Measurements from ENCODE around the gene KPNA1. TPM values are rescaled to one million over a fixed set of nuclear protein-coding genes. Genes with fewer than 3 reads are reported as not detected.

The KPNA1 gene
- total and polyA plus RNA-seq, 2 of the 13 experiments (the other 11 are each of a cell fraction or from before 2014, with no cell fraction given) = 15.4 to 30.0 TPM

DNA sequence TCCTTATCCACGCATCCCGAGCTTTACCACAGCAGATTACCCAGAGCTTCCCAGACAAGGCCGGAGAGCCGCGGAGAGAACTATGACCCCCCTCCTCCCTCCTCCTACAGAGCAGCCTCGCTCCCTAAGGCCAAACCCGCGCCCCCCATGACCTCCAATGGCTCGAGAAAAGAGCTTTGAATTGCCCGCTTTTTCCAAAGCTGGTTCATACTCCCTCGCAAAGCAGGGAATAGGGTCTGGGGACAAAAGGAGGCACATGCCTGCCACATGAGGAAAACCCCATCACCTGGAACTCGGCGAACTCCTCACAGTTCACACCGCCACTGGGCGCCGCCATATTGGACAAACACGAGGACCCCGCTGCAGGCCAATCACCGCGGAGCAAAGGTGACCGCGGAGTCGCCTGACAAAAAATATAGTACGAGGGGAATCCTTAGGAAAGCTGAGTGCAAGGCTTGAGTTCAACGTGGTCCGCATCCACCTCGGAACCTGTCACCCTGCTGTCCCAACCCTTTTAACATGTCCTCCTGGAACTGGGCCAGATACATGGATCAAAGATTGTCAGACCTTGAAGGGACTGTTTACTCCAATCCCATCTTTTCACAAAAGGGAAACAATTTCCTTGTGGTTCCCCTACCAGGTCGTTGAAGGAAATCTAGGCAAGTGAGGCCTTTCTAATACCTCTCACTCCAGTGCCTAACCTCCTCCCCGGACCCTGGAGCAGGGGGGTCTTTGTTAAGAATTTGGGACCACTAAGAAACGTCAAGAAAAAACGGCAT, 131.7 kb downstream of the KPNA1 start, which contains the start of gene MIX23 (continued):
- TF ChIP-seq PPARG (CRISPR knock-in tag; conservative IDR thresholded peaks at IDR 0.05) (0 out of 2 replicates have a peak, but pooled peaks have one; percentile 15), ZNF430 (CRISPR knock-in tag; IDR thresholded peaks at IDR 0.05) (no peak; the same call in 1 of the 2 replicates), ZBTB21 (CRISPR knock-in tag; IDR thresholded peaks at IDR 0.05) (peak; percentile 46; the same call in 1 of the 2 replicates), ISX (CRISPR knock-in tag; conservative IDR thresholded peaks at IDR 0.05) (peak; percentile 80; the same call in 1 of the 2 replicates), ZNF12 (CRISPR knock-in tag; IDR thresholded peaks at IDR 0.05) (0 out of 2 replicates have a peak, but pooled peaks have one; percentile 53), ZNF737 (CRISPR knock-in tag; IDR thresholded peaks at IDR 0.05; ENCODE audit: borderline replicate concordance) (peak; percentile 31; the same call in 1 of the 2 replicates), KDM2A (CRISPR knock-in tag; IDR thresholded peaks at IDR 0.05; ENCODE audit: borderline replicate concordance, low read depth) (peak; percentile 85; the same call in 1 of the 2 replicates), HNRNPK (IDR thresholded peaks at IDR 0.05; ENCODE audit: low read depth, low read length, poor library complexity, severe bottlenecking) (no peak), IRX3 (CRISPR knock-in tag; IDR thresholded peaks at IDR 0.05; ENCODE audit: borderline replicate concordance, low read depth) (0 out of 2 replicates have a peak, but pooled peaks have one; percentile 70), ZFP62 (CRISPR knock-in tag; IDR thresholded peaks at IDR 0.05) (no peak), ZNF883 (CRISPR knock-in tag; IDR thresholded peaks at IDR 0.05; ENCODE audit: not compliant biosample characterization) (peak; percentile 54), ZNF780A (CRISPR knock-in tag; IDR thresholded peaks at IDR 0.05) (no peak), ZNF570 (CRISPR knock-in tag; IDR thresholded peaks at IDR 0.05; ENCODE audit: borderline replicate concordance) (no peak), ZNF546 (CRISPR knock-in tag; conservative IDR thresholded peaks at IDR 0.05) (0 out of 2 replicates have a peak, but pooled peaks have one; percentile 19), NR2C2 (CRISPR knock-in tag; IDR thresholded peaks at IDR 0.05; ENCODE audit: borderline replicate concordance) (peak; percentile 74), MAFK (conservative IDR thresholded peaks at IDR 0.05 in 1 of 2, IDR thresholded peaks at IDR 0.05 in 1 of 2; ENCODE audit: low read length in 2 of 2) (no peak)
- TF ChIP-seq, protein P1, sequence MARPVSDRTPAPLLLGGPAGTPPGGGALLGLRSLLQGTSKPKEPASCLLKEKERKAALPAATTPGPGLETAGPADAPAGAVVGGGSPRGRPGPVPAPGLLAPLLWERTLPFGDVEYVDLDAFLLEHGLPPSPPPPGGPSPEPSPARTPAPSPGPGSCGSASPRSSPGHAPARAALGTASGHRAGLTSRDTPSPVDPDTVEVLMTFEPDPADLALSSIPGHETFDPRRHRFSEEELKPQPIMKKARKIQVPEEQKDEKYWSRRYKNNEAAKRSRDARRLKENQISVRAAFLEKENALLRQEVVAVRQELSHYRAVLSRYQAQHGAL (CRISPR knock-in tag; IDR thresholded peaks at IDR 0.05; ENCODE audit: not compliant biosample characterization) = peak; percentile 49
- TF ChIP-seq, protein P2, sequence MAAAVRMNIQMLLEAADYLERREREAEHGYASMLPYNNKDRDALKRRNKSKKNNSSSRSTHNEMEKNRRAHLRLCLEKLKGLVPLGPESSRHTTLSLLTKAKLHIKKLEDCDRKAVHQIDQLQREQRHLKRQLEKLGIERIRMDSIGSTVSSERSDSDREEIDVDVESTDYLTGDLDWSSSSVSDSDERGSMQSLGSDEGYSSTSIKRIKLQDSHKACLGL (CRISPR knock-in tag; IDR thresholded peaks at IDR 0.05) = peak; percentile 89; the same call in 1 of the 2 replicates
- TF ChIP-seq, protein P3, sequence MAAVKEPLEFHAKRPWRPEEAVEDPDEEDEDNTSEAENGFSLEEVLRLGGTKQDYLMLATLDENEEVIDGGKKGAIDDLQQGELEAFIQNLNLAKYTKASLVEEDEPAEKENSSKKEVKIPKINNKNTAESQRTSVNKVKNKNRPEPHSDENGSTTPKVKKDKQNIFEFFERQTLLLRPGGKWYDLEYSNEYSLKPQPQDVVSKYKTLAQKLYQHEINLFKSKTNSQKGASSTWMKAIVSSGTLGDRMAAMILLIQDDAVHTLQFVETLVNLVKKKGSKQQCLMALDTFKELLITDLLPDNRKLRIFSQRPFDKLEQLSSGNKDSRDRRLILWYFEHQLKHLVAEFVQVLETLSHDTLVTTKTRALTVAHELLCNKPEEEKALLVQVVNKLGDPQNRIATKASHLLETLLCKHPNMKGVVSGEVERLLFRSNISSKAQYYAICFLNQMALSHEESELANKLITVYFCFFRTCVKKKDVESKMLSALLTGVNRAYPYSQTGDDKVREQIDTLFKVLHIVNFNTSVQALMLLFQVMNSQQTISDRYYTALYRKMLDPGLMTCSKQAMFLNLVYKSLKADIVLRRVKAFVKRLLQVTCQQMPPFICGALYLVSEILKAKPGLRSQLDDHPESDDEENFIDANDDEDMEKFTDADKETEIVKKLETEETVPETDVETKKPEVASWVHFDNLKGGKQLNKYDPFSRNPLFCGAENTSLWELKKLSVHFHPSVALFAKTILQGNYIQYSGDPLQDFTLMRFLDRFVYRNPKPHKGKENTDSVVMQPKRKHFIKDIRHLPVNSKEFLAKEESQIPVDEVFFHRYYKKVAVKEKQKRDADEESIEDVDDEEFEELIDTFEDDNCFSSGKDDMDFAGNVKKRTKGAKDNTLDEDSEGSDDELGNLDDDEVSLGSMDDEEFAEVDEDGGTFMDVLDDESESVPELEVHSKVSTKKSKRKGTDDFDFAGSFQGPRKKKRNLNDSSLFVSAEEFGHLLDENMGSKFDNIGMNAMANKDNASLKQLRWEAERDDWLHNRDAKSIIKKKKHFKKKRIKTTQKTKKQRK (IDR thresholded peaks at IDR 0.05; ENCODE audit: low read length) = no peak
- TF ChIP-seq, protein P4, sequence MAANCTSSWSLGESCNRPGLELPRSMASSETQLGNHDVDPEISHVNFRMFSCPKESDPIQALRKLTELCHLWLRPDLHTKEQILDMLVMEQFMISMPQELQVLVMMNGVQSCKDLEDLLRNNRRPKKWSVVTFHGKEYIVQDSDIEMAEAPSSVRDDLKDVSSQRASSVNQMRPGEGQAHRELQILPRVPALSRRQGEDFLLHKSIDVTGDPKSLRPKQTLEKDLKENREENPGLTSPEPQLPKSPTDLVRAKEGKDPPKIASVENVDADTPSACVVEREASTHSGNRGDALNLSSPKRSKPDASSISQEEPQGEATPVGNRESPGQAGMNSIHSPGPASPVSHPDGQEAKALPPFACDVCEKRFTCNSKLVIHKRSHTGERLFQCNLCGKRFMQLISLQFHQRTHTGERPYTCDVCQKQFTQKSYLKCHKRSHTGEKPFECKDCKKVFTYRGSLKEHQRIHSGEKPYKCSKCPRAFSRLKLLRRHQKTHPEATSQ (CRISPR knock-in tag; IDR thresholded peaks at IDR 0.05; ENCODE audit: borderline replicate concordance) = peak; percentile 80; the same call in 1 of the 2 replicates
- TF ChIP-seq, protein P5, sequence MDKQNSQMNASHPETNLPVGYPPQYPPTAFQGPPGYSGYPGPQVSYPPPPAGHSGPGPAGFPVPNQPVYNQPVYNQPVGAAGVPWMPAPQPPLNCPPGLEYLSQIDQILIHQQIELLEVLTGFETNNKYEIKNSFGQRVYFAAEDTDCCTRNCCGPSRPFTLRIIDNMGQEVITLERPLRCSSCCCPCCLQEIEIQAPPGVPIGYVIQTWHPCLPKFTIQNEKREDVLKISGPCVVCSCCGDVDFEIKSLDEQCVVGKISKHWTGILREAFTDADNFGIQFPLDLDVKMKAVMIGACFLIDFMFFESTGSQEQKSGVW (CRISPR knock-in tag; IDR thresholded peaks at IDR 0.05; ENCODE audit: borderline replicate concordance) = no peak

Measured in HepG2 (cell line).